H1 (cell line): Measurements from ENCODE around the gene PA2G4.

Source experiments
- ASH2L ChIP-seq: fragments of 200-600, 300-600 bp; sonication (generic); IDR thresholded peaks from one replicate; pipeline ENCODE4 v1.7.1; 2017; ENCODE audit warnings: low read length
- EP300 ChIP-seq, 2 experiments: IDR thresholded peaks; 1 replicate in 1 of 2; 2 replicates in 1 of 2; pipeline ENCODE4 v1.6.1; 2011 to 2012; ENCODE audit warnings: low read depth in 2 of 2, low read length in 2 of 2, mild to moderate bottlenecking in 2 of 2, borderline replicate concordance in 1 of 2, inconsistent platforms in 1 of 2, moderate library complexity in 1 of 2
- EZH2 ChIP-seq: fragments of 200-600 bp; sonication (generic); IDR thresholded peaks from 2 replicates; pipeline ENCODE4 v1.7.1; 2012; ENCODE audit warnings: low read depth, mild to moderate bottlenecking, moderate library complexity, low read length, inconsistent platforms; ENCODE audit not compliant: severe bottlenecking
- JUN ChIP-seq: IDR thresholded peaks from 2 replicates; pipeline ENCODE4 v1.6.1; 2011; ENCODE audit warnings: low read depth, mild to moderate bottlenecking, improper control_type of control experiment, low read length
- NANOG ChIP-seq: IDR thresholded peaks from 2 replicates; pipeline ENCODE4 v1.6.1; 2011; ENCODE audit warnings: low read length, low read depth, mild to moderate bottlenecking, inconsistent platforms; ENCODE audit not compliant: insufficient read depth, poor library complexity, severe bottlenecking
- POLR2A ChIP-seq, 2 experiments: IDR thresholded peaks; 1 replicate in 1 of 2; 2 replicates in 1 of 2; pipeline ENCODE4 v1.6.1; 2011; ENCODE audit warnings: low read depth in 2 of 2, low read length in 2 of 2, mild to moderate bottlenecking in 2 of 2; ENCODE audit errors: control extremely low read depth in 1 of 2
- TCF12 ChIP-seq: IDR thresholded peaks from 2 replicates; pipeline ENCODE4 v1.6.1; 2011; ENCODE audit warnings: low read depth, mild to moderate bottlenecking, low read length
- YY1 ChIP-seq: IDR thresholded peaks from 2 replicates; pipeline ENCODE4 v1.6.1; 2011; ENCODE audit warnings: low read depth, mild to moderate bottlenecking, low read length
- TF ChIP-seq, protein P1 (sequence below), 3 experiments: IDR thresholded peaks; 1 replicate in 2 of 3; 2 replicates in 1 of 3; pipeline versions ENCODE4 v1.5.1 to v1.6.1; 2011; ENCODE audit warnings: low read length in 3 of 3, mild to moderate bottlenecking in 3 of 3, inconsistent platforms in 2 of 3, low read depth in 1 of 3, moderate library complexity in 1 of 3; ENCODE audit not compliant: insufficient read depth in 1 of 3; ENCODE audit errors: control extremely low read depth in 1 of 3
- TF ChIP-seq, protein P2 (sequence below): IDR thresholded peaks from 2 replicates; pipeline ENCODE4 v1.6.1; 2011; ENCODE audit warnings: low read depth, mild to moderate bottlenecking, low read length; ENCODE audit not compliant: insufficient read depth

DNA sequence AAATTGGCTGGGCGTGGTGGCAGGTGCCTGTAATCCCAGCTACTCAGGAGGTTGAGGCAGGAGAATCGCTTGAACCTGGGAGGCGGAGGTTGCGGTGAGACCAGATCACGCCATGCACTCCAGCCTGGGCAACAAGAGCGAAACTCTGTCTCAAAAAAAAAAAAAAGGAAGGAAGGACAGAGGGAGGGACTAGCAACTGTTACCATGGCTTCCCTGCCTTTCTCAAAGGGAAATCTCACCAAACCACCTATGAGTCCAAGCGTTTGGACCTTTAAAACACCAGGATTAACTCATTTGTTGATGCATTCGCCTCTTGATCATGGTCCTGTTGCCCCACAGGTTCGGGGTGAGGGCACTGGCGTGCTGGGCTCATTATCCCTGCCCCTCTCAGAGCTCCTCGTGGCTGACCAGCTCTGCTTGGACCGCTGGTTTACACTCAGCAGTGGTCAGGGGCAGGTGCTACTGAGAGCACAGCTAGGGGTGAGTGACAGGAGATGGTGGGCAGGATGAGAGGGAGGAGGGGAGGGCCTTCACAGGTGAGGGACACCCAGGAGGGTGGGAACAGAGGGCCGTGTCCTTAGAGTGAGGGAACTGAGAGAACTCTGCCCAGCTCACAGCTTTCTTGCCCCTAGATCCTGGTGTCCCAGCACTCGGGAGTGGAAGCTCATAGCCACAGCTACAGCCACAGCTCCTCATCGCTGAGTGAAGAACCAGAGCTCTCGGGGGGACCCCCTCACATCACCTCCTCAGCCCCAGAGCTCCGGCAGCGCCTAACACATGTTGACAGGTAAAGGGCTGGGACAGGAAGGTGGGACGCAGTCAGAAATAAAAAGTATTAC lies 37.8 kb downstream of the PA2G4 start:
- TF ChIP-seq YY1 (no peak), EZH2 (no peak), TCF12 (no peak), NANOG (no peak), POLR2A (IDR thresholded peaks at IDR 0.05; ENCODE audit: control extremely low read depth in 1 of 2, low read depth in 2 of 2, low read length in 2 of 2) (no peak; a peak in 1 of 3 replicates), ASH2L (no peak), JUN (no peak), EP300 (IDR thresholded peaks at IDR 0.05; ENCODE audit: borderline replicate concordance in 1 of 2, low read depth in 2 of 2, low read length in 2 of 2) (no peak)
- TF ChIP-seq, protein P1, sequence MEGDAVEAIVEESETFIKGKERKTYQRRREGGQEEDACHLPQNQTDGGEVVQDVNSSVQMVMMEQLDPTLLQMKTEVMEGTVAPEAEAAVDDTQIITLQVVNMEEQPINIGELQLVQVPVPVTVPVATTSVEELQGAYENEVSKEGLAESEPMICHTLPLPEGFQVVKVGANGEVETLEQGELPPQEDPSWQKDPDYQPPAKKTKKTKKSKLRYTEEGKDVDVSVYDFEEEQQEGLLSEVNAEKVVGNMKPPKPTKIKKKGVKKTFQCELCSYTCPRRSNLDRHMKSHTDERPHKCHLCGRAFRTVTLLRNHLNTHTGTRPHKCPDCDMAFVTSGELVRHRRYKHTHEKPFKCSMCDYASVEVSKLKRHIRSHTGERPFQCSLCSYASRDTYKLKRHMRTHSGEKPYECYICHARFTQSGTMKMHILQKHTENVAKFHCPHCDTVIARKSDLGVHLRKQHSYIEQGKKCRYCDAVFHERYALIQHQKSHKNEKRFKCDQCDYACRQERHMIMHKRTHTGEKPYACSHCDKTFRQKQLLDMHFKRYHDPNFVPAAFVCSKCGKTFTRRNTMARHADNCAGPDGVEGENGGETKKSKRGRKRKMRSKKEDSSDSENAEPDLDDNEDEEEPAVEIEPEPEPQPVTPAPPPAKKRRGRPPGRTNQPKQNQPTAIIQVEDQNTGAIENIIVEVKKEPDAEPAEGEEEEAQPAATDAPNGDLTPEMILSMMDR (IDR thresholded peaks at IDR 0.05; ENCODE audit: control extremely low read depth in 1 of 3, insufficient read depth in 1 of 3, low read depth in 1 of 3, low read length in 3 of 3) = no peak
- TF ChIP-seq, protein P2, sequence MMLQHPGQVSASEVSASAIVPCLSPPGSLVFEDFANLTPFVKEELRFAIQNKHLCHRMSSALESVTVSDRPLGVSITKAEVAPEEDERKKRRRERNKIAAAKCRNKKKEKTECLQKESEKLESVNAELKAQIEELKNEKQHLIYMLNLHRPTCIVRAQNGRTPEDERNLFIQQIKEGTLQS = no peak
